Measurements from ENCODE around the gene INTS14.

- TF ChIP-seq POLR2A (IDR thresholded peaks at IDR 0.05) (no peak), CTCF (IDR thresholded peaks at IDR 0.05) (no peak)
Observed at GRCh38 chr15:65653801-65654521, 43.0 kb upstream of the INTS14 start.
